ENCODE results near the gene B3GALT6.

The B3GALT6 gene

DNA sequence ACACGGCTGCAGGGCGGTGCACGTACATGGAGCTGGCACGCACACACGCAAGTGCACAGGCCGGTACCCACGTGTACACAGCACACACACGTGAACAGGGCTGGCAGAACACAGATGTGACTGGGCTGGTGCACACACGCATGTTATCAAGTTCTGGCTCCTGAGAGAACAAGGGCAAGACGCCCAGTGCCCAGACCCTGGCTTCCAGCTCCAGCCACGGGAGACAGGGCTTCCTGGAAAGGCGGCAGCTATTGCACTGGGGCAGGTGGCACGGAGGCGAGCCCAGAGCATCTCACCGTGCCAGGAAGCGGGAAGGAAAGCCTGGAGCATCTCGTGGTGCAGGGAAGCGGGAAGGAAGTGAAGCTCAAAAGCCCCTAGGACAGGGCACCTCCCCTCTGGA lies 6.1 kb upstream of the B3GALT6 start:
- TF ChIP-seq EP300 (IDR thresholded peaks at IDR 0.05; ENCODE audit: borderline replicate concordance): no peak
- no peak for TF ChIP-seq USF1 (IDR thresholded peaks at IDR 0.05)
- TF ChIP-seq, protein P1, sequence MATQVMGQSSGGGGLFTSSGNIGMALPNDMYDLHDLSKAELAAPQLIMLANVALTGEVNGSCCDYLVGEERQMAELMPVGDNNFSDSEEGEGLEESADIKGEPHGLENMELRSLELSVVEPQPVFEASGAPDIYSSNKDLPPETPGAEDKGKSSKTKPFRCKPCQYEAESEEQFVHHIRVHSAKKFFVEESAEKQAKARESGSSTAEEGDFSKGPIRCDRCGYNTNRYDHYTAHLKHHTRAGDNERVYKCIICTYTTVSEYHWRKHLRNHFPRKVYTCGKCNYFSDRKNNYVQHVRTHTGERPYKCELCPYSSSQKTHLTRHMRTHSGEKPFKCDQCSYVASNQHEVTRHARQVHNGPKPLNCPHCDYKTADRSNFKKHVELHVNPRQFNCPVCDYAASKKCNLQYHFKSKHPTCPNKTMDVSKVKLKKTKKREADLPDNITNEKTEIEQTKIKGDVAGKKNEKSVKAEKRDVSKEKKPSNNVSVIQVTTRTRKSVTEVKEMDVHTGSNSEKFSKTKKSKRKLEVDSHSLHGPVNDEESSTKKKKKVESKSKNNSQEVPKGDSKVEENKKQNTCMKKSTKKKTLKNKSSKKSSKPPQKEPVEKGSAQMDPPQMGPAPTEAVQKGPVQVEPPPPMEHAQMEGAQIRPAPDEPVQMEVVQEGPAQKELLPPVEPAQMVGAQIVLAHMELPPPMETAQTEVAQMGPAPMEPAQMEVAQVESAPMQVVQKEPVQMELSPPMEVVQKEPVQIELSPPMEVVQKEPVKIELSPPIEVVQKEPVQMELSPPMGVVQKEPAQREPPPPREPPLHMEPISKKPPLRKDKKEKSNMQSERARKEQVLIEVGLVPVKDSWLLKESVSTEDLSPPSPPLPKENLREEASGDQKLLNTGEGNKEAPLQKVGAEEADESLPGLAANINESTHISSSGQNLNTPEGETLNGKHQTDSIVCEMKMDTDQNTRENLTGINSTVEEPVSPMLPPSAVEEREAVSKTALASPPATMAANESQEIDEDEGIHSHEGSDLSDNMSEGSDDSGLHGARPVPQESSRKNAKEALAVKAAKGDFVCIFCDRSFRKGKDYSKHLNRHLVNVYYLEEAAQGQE (IDR thresholded peaks at IDR 0.05; ENCODE audit: low read depth): no peak
- no peak for TF ChIP-seq CREB1 (IDR thresholded peaks at IDR 0.05; ENCODE audit: low read depth)

- TF ChIP-seq, protein P1 (IDR thresholded peaks at IDR 0.05; ENCODE audit: low read depth): no peak
- TF ChIP-seq USF1 (IDR thresholded peaks at IDR 0.05): no peak
- no peak for TF ChIP-seq FOXM1 (IDR thresholded peaks at IDR 0.05; ENCODE audit: borderline replicate concordance, low read depth)
- TF ChIP-seq CREB1 (IDR thresholded peaks at IDR 0.05; ENCODE audit: low read depth): no peak
- no peak for TF ChIP-seq YY1 (IDR thresholded peaks at IDR 0.05; ENCODE audit: low read depth)
- TF ChIP-seq CEBPB (IDR thresholded peaks at IDR 0.05): no peak
- no peak for TF ChIP-seq TAF1 (IDR thresholded peaks at IDR 0.05; ENCODE audit: low read depth)
- no peak for TF ChIP-seq MAX (IDR thresholded peaks at IDR 0.05)
- TF ChIP-seq NFIC (IDR thresholded peaks at IDR 0.05): no peak
- no peak for TF ChIP-seq ZBTB7A (IDR thresholded peaks at IDR 0.05; ENCODE audit: low read depth)
- TF ChIP-seq EGR1 (IDR thresholded peaks at IDR 0.05): no peak
- no peak for TF ChIP-seq TCF12 (IDR thresholded peaks at IDR 0.05; ENCODE audit: low read depth)
- no peak for TF ChIP-seq EP300 (IDR thresholded peaks at IDR 0.05; ENCODE audit: borderline replicate concordance)
- no peak for TF ChIP-seq TEAD4 (IDR thresholded peaks at IDR 0.05)
- no peak for TF ChIP-seq RAD21 (IDR thresholded peaks at IDR 0.05; ENCODE audit: low read depth)
Observed at GRCh38 chr1:1226566-1227362, 5.3 kb upstream of the B3GALT6 start.

- TF ChIP-seq USF1 (IDR thresholded peaks at IDR 0.05) (no peak), RAD21 (IDR thresholded peaks at IDR 0.05; ENCODE audit: low read depth) (no peak), CEBPB (IDR thresholded peaks at IDR 0.05) (no peak)
Observed at GRCh38 chr1:1227386-1227785, 4.7 kb upstream of the B3GALT6 start.

- TF ChIP-seq FOXM1 (IDR thresholded peaks at IDR 0.05; ENCODE audit: borderline replicate concordance, low read depth): no peak
- TF ChIP-seq, protein P1 (IDR thresholded peaks at IDR 0.05; ENCODE audit: low read depth): no peak
- TF ChIP-seq MAX (IDR thresholded peaks at IDR 0.05): no peak
- no peak for TF ChIP-seq ZBTB7A (IDR thresholded peaks at IDR 0.05; ENCODE audit: low read depth)
- TF ChIP-seq USF1 (IDR thresholded peaks at IDR 0.05): no peak
- no peak for TF ChIP-seq NFIC (IDR thresholded peaks at IDR 0.05)
- no peak for TF ChIP-seq CEBPB (IDR thresholded peaks at IDR 0.05)
- TF ChIP-seq TEAD4 (IDR thresholded peaks at IDR 0.05): no peak
- no peak for TF ChIP-seq YY1 (IDR thresholded peaks at IDR 0.05; ENCODE audit: low read depth)
- TF ChIP-seq EGR1 (IDR thresholded peaks at IDR 0.05): no peak
- no peak for TF ChIP-seq EP300 (IDR thresholded peaks at IDR 0.05; ENCODE audit: borderline replicate concordance)
- no peak for TF ChIP-seq RAD21 (IDR thresholded peaks at IDR 0.05; ENCODE audit: low read depth)
- TF ChIP-seq TAF1 (IDR thresholded peaks at IDR 0.05; ENCODE audit: low read depth): no peak
- TF ChIP-seq TCF12 (IDR thresholded peaks at IDR 0.05; ENCODE audit: low read depth): no peak
Observed at GRCh38 chr1:1228187-1228586, 3.9 kb upstream of the B3GALT6 start.
